Erythroblast (primary cell): Measurements from ENCODE around the gene LEPROT.

ENCODE experiments used
- GATA1 ChIP-seq: IDR thresholded peaks from 2 replicates; pipeline ENCODE4 v1.6.1; 2011; ENCODE audit warnings: low read depth, mild to moderate bottlenecking, control low read depth, low read length, moderate library complexity
- POLR2A ChIP-seq: IDR thresholded peaks from 2 replicates; pipeline ENCODE4 v1.6.1; 2011; ENCODE audit warnings: mild to moderate bottlenecking, low read length

DNA sequence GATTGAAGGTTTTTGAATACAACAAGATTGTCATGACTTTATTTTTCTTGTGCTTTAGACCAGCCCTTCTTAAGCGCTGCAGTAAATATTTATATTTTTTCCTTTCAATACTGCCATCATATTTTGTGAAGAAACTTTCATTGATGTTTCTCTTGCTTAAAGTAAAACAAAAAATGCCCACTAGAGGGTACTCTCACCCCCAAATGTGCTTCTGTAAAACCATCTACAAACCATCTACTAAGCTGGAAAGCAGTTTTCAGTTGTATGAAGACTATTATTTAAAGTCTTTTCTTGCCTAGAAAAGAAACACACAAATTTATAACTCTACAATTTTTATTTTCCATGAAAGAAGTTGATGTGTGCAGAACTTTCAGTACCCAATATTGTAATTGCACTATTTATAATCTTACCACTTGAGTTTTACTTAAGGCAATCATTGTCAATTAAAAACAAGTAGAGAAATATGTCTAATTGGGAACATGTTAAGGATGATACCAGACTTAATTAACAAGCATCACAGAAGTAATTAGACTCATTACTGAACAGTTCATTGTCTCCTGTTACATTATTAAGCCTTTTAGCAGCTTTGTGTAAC is 10.7 kb downstream of the LEPROT start:
- TF ChIP-seq POLR2A (no peak), GATA1 (no peak)
